H9 (cell line): ENCODE measurements around the gene TAS1R1. TPM values are rescaled to one million over a fixed set of nuclear protein-coding genes. Genes with fewer than 3 reads are reported as not detected.

Experiments
- DNase-seq: peaks from one replicate; pipeline ENCODE4 v3.0.0-alpha.2; 2017
- H2AFZ ChIP-seq: one replicate; pipeline ENCODE4 v1.6.1; 2013; ENCODE audit warnings: mild to moderate bottlenecking, low read length, control low read depth, moderate library complexity
- H2AK5ac ChIP-seq: 2 replicates; pipeline ENCODE4 v1.6.1; 2013; ENCODE audit warnings: low read length, control low read depth, mixed read lengths; ENCODE audit not compliant: insufficient read length
- H2BK120ac ChIP-seq: one replicate; pipeline ENCODE4 v1.6.1; 2013; ENCODE audit warnings: low read depth, mild to moderate bottlenecking, low read length, control low read depth, inconsistent platforms; ENCODE audit not compliant: poor library complexity, severe bottlenecking
- H2BK12ac ChIP-seq: 2 replicates; pipeline ENCODE4 v1.6.1; 2013; ENCODE audit warnings: low read length, control low read depth, mixed read lengths, low read depth; ENCODE audit not compliant: insufficient read length
- H2BK15ac ChIP-seq: 2 replicates; pipeline ENCODE4 v1.6.1; 2013; ENCODE audit warnings: low read depth, low read length, control low read depth
- H2BK20ac ChIP-seq: one replicate; pipeline ENCODE4 v1.6.1; 2013; ENCODE audit warnings: low read depth, mild to moderate bottlenecking, low read length, control low read depth, inconsistent platforms; ENCODE audit not compliant: poor library complexity, severe bottlenecking
- H2BK5ac ChIP-seq: 2 replicates; pipeline ENCODE4 v1.6.1; 2013; ENCODE audit warnings: low read length, control low read depth, mixed read lengths; ENCODE audit not compliant: insufficient read length
- H3K14ac ChIP-seq: 2 replicates; pipeline ENCODE4 v1.6.1; 2013; ENCODE audit warnings: low read length, control low read depth; ENCODE audit not compliant: insufficient read depth
- H3K18ac ChIP-seq: 2 replicates; pipeline ENCODE4 v1.6.1; 2013; ENCODE audit warnings: low read depth, mild to moderate bottlenecking, mixed read lengths, low read length, control low read depth; ENCODE audit not compliant: insufficient read length
- H3K23ac ChIP-seq: 2 replicates; pipeline ENCODE4 v1.6.1; 2013; ENCODE audit warnings: low read length, control low read depth, mixed read lengths, low read depth; ENCODE audit not compliant: insufficient read length
- H3K23me2 ChIP-seq: 2 replicates; pipeline ENCODE4 v1.6.1; 2013; ENCODE audit warnings: low read depth, mild to moderate bottlenecking, mixed read lengths, low read length, control low read depth; ENCODE audit not compliant: insufficient read length, poor library complexity, severe bottlenecking
- H3K27ac ChIP-seq: 2 replicates; pipeline ENCODE4 v1.5.1; 2013; ENCODE audit warnings: low read length, control low read depth, mixed read lengths, low read depth; ENCODE audit not compliant: insufficient read length
- H3K27me3 ChIP-seq: 2 replicates; pipeline ENCODE4 v1.6.1; 2013; ENCODE audit warnings: low read length, control low read depth, inconsistent platforms; ENCODE audit not compliant: insufficient read depth
- H3K4ac ChIP-seq: 2 replicates; pipeline ENCODE4 v1.6.1; 2013; ENCODE audit warnings: low read depth, mild to moderate bottlenecking, control low read depth, inconsistent platforms, low read length, moderate library complexity
- H3K4me1 ChIP-seq: 2 replicates; pipeline ENCODE4 v1.6.1; 2013; ENCODE audit warnings: low read length, control low read depth, inconsistent platforms; ENCODE audit not compliant: insufficient read depth
- H3K4me2 ChIP-seq: 2 replicates; pipeline ENCODE4 v1.6.1; 2013; ENCODE audit warnings: low read length, control low read depth, mixed read lengths; ENCODE audit not compliant: insufficient read length, insufficient read depth
- H3K56ac ChIP-seq: 2 replicates; pipeline ENCODE4 v1.6.1; 2013; ENCODE audit warnings: low read depth, mild to moderate bottlenecking, mixed read lengths, low read length, control low read depth; ENCODE audit not compliant: insufficient read length
- H3K79me1 ChIP-seq: 2 replicates; pipeline ENCODE4 v1.6.1; 2013; ENCODE audit warnings: low read depth, mild to moderate bottlenecking, moderate library complexity, low read length, control low read depth, inconsistent platforms; ENCODE audit not compliant: insufficient read depth, poor library complexity, severe bottlenecking
- H3K79me2 ChIP-seq: 2 replicates; pipeline ENCODE4 v1.6.1; 2013; ENCODE audit warnings: low read length, control low read depth, inconsistent platforms; ENCODE audit not compliant: insufficient read depth
- H3K9ac ChIP-seq: 2 replicates; pipeline ENCODE4 v1.6.1; 2013; ENCODE audit warnings: low read length, control low read depth, mixed read lengths; ENCODE audit not compliant: insufficient read length; ENCODE audit errors: extremely low read depth
- H3K9me3 ChIP-seq: one replicate; pipeline ENCODE4 v1.6.1; 2013; ENCODE audit warnings: low read depth, low read length, inconsistent platforms; ENCODE audit not compliant: control insufficient read depth
- H3T11ph ChIP-seq: one replicate; pipeline ENCODE4 v1.6.1; 2013; ENCODE audit warnings: mild to moderate bottlenecking, low read length, control low read depth, inconsistent platforms
- H4K20me1 ChIP-seq: one replicate; pipeline ENCODE4 v1.6.1; 2013; ENCODE audit not compliant: control insufficient read depth, insufficient read length, insufficient read depth
- H4K5ac ChIP-seq: 2 replicates; pipeline ENCODE4 v1.6.1; 2013; ENCODE audit warnings: low read depth, mild to moderate bottlenecking, mixed read lengths, low read length, control low read depth; ENCODE audit not compliant: insufficient read length
- H4K8ac ChIP-seq: replicated peaks from 2 replicates; pipeline ENCODE4 v1.6.1; 2013; ENCODE audit warnings: low read length, control low read depth, mixed read lengths, low read depth; ENCODE audit not compliant: insufficient read length
- H4K91ac ChIP-seq: 2 replicates; pipeline ENCODE4 v1.6.1; 2013; ENCODE audit warnings: low read depth, mild to moderate bottlenecking, moderate library complexity, mixed read lengths, low read length, control low read depth; ENCODE audit not compliant: insufficient read length
- H3K27ac Mint-ChIP-seq, 3 experiments: 2 replicates in 2 of 3; 3 replicates in 1 of 3; pipeline ENCODE4 v1.8.0; 2020 to 2021; ENCODE audit warnings: mixed read lengths in 3 of 3, mild to moderate bottlenecking in 1 of 3, moderate library complexity in 1 of 3
- H3K27me3 Mint-ChIP-seq: 2 replicates; pipeline ENCODE4 v1.8.0; 2021; ENCODE audit warnings: low read depth, mild to moderate bottlenecking, moderate library complexity, mixed read lengths
- H3K36me3 Mint-ChIP-seq, 3 experiments: 2 replicates in 2 of 3; 3 replicates in 1 of 3; pipeline ENCODE4 v1.8.0; 2020 to 2021; ENCODE audit warnings: low read depth in 3 of 3, mixed read lengths in 3 of 3; ENCODE audit not compliant: insufficient read depth in 1 of 3
- H3K4me1 Mint-ChIP-seq, 2 experiments: 2 replicates each; pipeline ENCODE4 v1.8.0; 2020; ENCODE audit warnings: mixed read lengths in 2 of 2
- H3K4me3 Mint-ChIP-seq, 2 experiments: 2 replicates in 1 of 2; 3 replicates in 1 of 2; pipeline ENCODE4 v1.8.0; 2020 to 2021; ENCODE audit warnings: mild to moderate bottlenecking in 2 of 2, mixed read lengths in 2 of 2, moderate library complexity in 1 of 2
- H3K9me3 Mint-ChIP-seq, 2 experiments: 2 replicates in 1 of 2; 3 replicates in 1 of 2; pipeline ENCODE4 v1.8.0; 2020; ENCODE audit warnings: mild to moderate bottlenecking in 2 of 2, mixed read lengths in 2 of 2, moderate library complexity in 1 of 2
- CTCF ChIP-seq: fragments of 200-600 bp; sonication (generic); conservative IDR thresholded peaks from 3 replicates; pipeline ENCODE4 v1.8.0; 2021; ENCODE audit warnings: antibody characterized with exemption, mild to moderate bottlenecking
- WGBS: extraction: QIAGEN DNeasy Blood & Tissue Kit; methylation state at CpG from one replicate; pipeline ENCODE4 v1.1.7; 2013; ENCODE audit warnings: missing lambda C conversion rate, low lambda C conversion rate, mixed read lengths; ENCODE audit not compliant: insufficient read length; ENCODE audit errors: extremely low coverage; 5-methylcytosine and 5-hydroxymethylcytosine counted together
- total RNA-seq: library from RNA; stranded (reverse); gene quantifications from 2 replicates; pipeline ENCODE4 v1.2.1, GENCODE V29; 2021

Gene TAS1R1
- total RNA-seq, 1 experiment from 2014 or later = not detected

- Mint-ChIP-seq H3K4me3 (no peak overlapping the region), H3K9me3 (no peaks in the 10 kb centered on the region), H3K4me1 (peaks cover 0 to 3% of the 10 kb centered on the region in 2 experiments; a peak in 3 of 4 replicates), H3K36me3 (no peaks in the 10 kb centered on the region; a peak in 1 of 7 replicates), H3K27ac (peak overlapping the region in 1 of 3 experiments; percentile 17; a peak in 2 of 7 replicates), H3K27me3 (peaks cover 12% of the 10 kb centered on the region)
- Histone ChIP-seq H4K20me1 (no peaks in the 10 kb centered on the region), H3K9ac (no peak overlapping the region), H3K4ac (no peak overlapping the region), H3T11ph (no peak overlapping the region), H3K14ac (no peak overlapping the region; the same call in 1 of the 2 replicates), H3K23ac (no peak overlapping the region), H4K91ac (no peak overlapping the region), H4K5ac (no peak overlapping the region), H4K8ac (no peak overlapping the region), H2BK15ac (no peak overlapping the region), H3K79me2 (no peaks in the 10 kb centered on the region), H3K27ac (no peak overlapping the region), H3K4me1 (no peaks in the 10 kb centered on the region), H2BK5ac (no peak overlapping the region), H2BK20ac (no peak overlapping the region), H3K27me3 (no peaks in the 10 kb centered on the region), H3K18ac (no peak overlapping the region), H3K79me1 (no peaks in the 10 kb centered on the region), H2AFZ (no peak overlapping the region), H2BK12ac (no peak overlapping the region), H3K4me2 (no peak overlapping the region), H2AK5ac (no peak overlapping the region), H2BK120ac (no peak overlapping the region), H3K56ac (no peak overlapping the region), H3K9me3 (no peaks in the 10 kb centered on the region), H3K23me2 (no peaks in the 10 kb centered on the region)
- TF ChIP-seq CTCF = no peak
- DNase-seq = no peak
- WGBS = no CpG with 5 or more reads among the region's 31 CpGs
These were observed 49.5 kb upstream of the TAS1R1 start for GRCh38 chr1:6505367-6506209.
